ENCODE results near the gene ATP5F1D.

Gene ATP5F1D

DNA sequence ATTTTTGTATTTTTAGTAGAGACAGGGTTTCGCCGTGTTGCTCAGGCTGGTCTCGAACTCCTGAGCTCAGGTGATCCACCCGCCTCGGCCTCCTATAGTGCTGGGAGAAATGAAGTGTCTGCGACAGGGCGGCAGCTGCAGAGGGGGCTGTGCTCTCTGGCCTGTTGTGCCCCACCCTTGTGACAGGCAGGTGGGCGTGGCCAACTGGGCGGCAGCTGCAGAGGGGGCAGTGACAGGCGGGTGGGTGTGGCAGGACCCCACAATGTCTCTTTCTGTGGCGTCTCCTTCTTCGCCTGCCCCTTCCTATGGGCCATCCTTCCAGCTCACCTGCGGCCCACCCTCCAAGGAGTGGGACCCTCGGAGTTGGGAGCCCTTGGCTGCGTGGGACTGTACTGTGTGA lies 24.2 kb upstream of the ATP5F1D start:
- H3K4me3 ChIP-seq (ENCODE audit: low read depth, low read length): no peak overlapping the region
- DNase-seq (ENCODE audit: low read depth): no peak
- TF ChIP-seq CTCF (conservative IDR thresholded peaks at IDR 0.05; ENCODE audit: low read depth, low read length): no peak

- no peak overlapping the region for H3K4me3 ChIP-seq (ENCODE audit: low read depth, low read length)
- TF ChIP-seq CTCF (conservative IDR thresholded peaks at IDR 0.05; ENCODE audit: low read depth, low read length): no peak
- DNase-seq (ENCODE audit: low read depth): no peak
Measured at GRCh38 chr19:1218751-1219567, 22.6 kb upstream of the ATP5F1D start.

- no peak for TF ChIP-seq CTCF (conservative IDR thresholded peaks at IDR 0.05; ENCODE audit: low read depth, low read length)
- DNase-seq (ENCODE audit: low read depth): no peak
- no peak overlapping the region for H3K4me3 ChIP-seq (ENCODE audit: low read depth, low read length)
Measured at GRCh38 chr19:1219786-1220476, 21.6 kb upstream of the ATP5F1D start.

GRCh38 chr19:1220477-1220930 lies 21.0 kb upstream of the ATP5F1D start:
- no peak for DNase-seq (ENCODE audit: low read depth)
- H3K4me3 ChIP-seq (ENCODE audit: low read depth, low read length): no peak overlapping the region
- TF ChIP-seq CTCF (conservative IDR thresholded peaks at IDR 0.05; ENCODE audit: low read depth, low read length): peak; percentile 11

GRCh38 chr19:1220976-1221903 lies 20.3 kb upstream of the ATP5F1D start:
- peak; percentile 70 for TF ChIP-seq CTCF (conservative IDR thresholded peaks at IDR 0.05; ENCODE audit: low read depth, low read length)
- DNase-seq (ENCODE audit: low read depth): peak; percentile 62
- no peak overlapping the region for H3K4me3 ChIP-seq (ENCODE audit: low read depth, low read length)

- no peak for DNase-seq (ENCODE audit: low read depth)
- H3K4me3 ChIP-seq (ENCODE audit: low read depth, low read length): no peak overlapping the region
- no peak for TF ChIP-seq CTCF (conservative IDR thresholded peaks at IDR 0.05; ENCODE audit: low read depth, low read length)
Measured at GRCh38 chr19:1221904-1222255, 19.7 kb upstream of the ATP5F1D start.
